Suprapubic skin (tissue), 4 donors: ENCODE results near the gene XYLT2. TPM values are rescaled to one million over a fixed set of nuclear protein-coding genes. Genes with fewer than 3 reads are reported as not detected.

Source experiments
- DNase-seq, 2 donors: peaks; one replicate each; pipeline ENCODE4 v3.0.0-alpha.2; 2019; ENCODE audit warnings: low spot score in 2 of 2
- H3K27ac ChIP-seq: fragments of 200-600 bp; sonication (generic); one replicate; pipeline ENCODE4 v1.5.1; 2019
- H3K27me3 ChIP-seq: fragments of 200-600 bp; sonication (generic); one replicate; pipeline ENCODE4 v1.5.1; 2019
- H3K36me3 ChIP-seq: fragments of 200-600 bp; sonication (generic); one replicate; pipeline ENCODE4 v1.5.1; 2019
- H3K4me1 ChIP-seq: fragments of 200-600 bp; sonication (generic); one replicate; pipeline ENCODE4 v1.5.1; 2019
- H3K4me3 ChIP-seq: fragments of 200-600 bp; sonication (generic); one replicate; pipeline ENCODE4 v1.5.1; 2019; ENCODE audit warnings: mild to moderate bottlenecking
- H3K9me3 ChIP-seq: fragments of 200-600 bp; sonication (generic); one replicate; pipeline ENCODE4 v1.5.1; 2019
- CTCF ChIP-seq, 2 donors: fragments of 200-600 bp in 1 of 2; fragments of 450-650 bp in 1 of 2; sonication (generic) in 1 of 2; IDR thresholded peaks; one replicate each; pipeline ENCODE4 v1.5.1; 2016 to 2019; ENCODE audit warnings: antibody characterized with exemption in 2 of 2, mild to moderate bottlenecking in 1 of 2, moderate library complexity in 1 of 2
- EP300 ChIP-seq: sonication (generic); formaldehyde crosslinking; IDR thresholded peaks from one replicate; pipeline ENCODE4 v1.6.1; 2017; ENCODE audit warnings: antibody characterized with exemption
- POLR2A ChIP-seq, 2 donors: fragments of 450-650 bp; IDR thresholded peaks; one replicate each; pipeline ENCODE4 v1.6.1; 2017; ENCODE audit warnings: antibody characterized with exemption in 2 of 2, mild to moderate bottlenecking in 2 of 2, moderate library complexity in 2 of 2
- POLR2AphosphoS5 ChIP-seq, 3 donors: sonication (generic); formaldehyde crosslinking; IDR thresholded peaks; one replicate each; pipeline ENCODE4 v1.6.1; 2017; ENCODE audit warnings: antibody characterized with exemption in 3 of 3
- WGBS: methylation state at CpG from one replicate; pipeline ENCODE4 v1.1.5; 2018; 5-methylcytosine and 5-hydroxymethylcytosine counted together
- total RNA-seq, 4 donors: library from RNA; depleted of rRNA; stranded (reverse); fragments of >200 nt; gene quantifications; one replicate each; pipeline ENCODE4 v1.1.0, GENCODE V29; 2016

XYLT2 gene
- total RNA-seq, 4 donors from 2014 or later, result 36.9 to 61.3 (median 45.5) TPM

DNA sequence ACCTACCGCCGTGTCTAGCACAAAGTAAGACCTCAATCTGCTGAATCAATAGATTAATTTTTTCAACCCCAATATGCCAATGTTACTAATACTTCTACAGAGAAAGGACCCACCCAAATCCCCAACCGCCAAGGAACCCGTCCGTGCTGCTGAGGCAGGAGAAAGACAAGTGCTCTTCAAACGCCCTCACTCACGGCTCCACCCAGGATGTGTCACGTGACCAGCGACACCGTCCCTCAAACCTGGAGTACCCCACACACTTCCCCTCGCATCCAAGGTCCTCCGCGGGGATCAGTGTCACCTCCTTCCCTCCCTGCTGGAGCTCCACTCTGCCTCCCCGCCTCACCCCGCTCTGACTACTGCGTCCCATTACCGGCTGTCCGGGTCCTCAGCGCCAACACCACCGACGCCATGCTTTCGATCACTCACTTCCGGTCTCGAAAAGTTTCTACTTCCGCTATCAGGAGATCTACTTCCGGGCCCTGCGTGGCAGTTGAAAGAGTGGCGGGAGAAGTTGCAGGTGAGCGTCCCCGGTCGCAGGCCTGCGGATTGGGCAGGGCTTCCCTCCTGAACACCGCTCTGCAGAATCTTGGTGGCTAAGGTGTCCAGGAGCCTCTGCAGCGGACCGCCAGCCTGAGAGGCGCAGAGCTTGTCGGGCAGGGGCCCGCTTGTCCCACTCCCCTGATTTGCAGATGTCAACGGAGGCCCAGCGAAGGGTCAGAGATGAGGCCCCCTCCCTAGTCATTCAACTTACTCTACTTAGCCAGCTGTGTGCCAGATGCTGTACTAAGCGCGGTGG, 27.0 kb downstream of the XYLT2 start, which contains the start of the genes EME1 and MRPL27:
TSS of gene EME1 (plus strand) at position 472 of the 799 bp plus-strand sequence. CDS start 1,980 bp downstream, outside the sequence.
TSS of gene MRPL27 (minus strand) at position 427 of the 799 bp plus-strand sequence. CDS start at position 413, 14 bp downstream.
- no peaks in the 10 kb centered on the region for H3K9me3 ChIP-seq
- no peak for TF ChIP-seq POLR2A (IDR thresholded peaks at IDR 0.05)
- TF ChIP-seq POLR2AphosphoS5 (IDR thresholded peaks at IDR 0.05), result peak in 2 of 3 donors; percentile 58 to 93
- TF ChIP-seq CTCF (IDR thresholded peaks at IDR 0.05), result no peak
- peaks cover 23% of the 10 kb centered on the region for H3K4me1 ChIP-seq
- WGBS, result 1% methylated on average over 42 of the region's 42 CpGs
- DNase-seq, result peak; percentile 92 to 94
- H3K36me3 ChIP-seq, result peaks cover 28% of the 10 kb centered on the region
- peak within 1 kb of the TSS; percentile 72 for H3K4me3 ChIP-seq
- no peaks in the 10 kb centered on the region for H3K27me3 ChIP-seq
- peak within 1 kb of the TSS; percentile 95 for H3K27ac ChIP-seq

DNA sequence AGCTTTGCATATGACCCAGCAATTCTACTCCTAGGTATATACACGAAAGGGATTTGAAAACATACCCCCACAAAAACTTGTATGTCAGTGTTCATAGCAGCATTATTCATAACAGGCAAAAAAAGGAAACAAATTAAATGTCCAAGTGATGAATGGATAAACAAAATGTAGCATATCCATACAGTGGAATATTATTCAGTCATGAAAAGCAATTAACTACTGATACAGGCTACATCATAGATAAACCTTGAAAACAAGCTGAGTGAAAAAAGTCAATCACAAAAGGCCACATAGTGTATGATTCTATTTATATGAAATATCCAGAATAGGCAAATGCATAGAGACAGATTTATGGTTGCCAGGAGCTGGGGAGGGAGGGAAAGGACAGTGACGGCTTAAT, 27.8 kb downstream of the XYLT2 start:
- WGBS, result 86% methylated on average over 2 of the region's 2 CpGs
- TF ChIP-seq CTCF (IDR thresholded peaks at IDR 0.05) (no peak), EP300 (no peak), POLR2A (IDR thresholded peaks at IDR 0.05) (no peak)
- no peak for DNase-seq
- no peaks in the 10 kb centered on the region for H3K9me3 ChIP-seq
- H3K36me3 ChIP-seq, result peaks cover 20% of the 10 kb centered on the region
- H3K4me3 ChIP-seq, result no peak overlapping the region
- H3K27ac ChIP-seq, result no peak overlapping the region
- peaks cover 23% of the 10 kb centered on the region for H3K4me1 ChIP-seq
- no peaks in the 10 kb centered on the region for H3K27me3 ChIP-seq

DNA sequence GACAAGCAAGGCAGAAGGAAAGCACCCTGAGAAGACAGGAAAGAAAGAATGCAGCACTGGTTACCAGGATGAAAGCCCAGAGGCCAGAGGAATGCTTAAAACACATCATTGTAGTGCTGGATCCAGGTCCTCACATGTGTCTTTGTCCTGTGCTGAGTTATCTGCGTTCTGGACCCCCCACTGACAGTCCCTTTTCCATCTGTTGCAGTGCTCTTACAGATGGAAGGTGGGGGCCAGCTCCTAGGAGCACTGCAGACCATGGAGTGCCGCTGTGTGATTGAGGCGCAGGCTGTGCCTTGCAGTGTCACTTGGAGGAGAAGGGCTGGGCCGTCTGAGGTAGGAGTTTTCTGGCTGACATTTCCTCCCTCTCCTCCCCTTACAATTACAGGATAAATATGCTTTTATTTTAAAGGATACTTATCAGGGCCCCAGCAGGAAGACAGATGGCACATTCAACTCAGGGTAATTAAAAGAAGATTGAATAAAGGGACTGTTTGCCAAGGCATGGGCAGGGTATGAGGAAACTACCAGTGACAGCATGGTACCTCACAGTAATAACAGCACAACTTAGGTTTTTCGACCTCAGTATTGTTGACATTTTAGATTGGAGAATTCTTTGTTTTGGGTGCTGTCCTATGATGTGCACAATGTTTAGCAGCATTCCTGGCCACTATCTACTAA, 30.1 kb downstream of the XYLT2 start:
- H3K9me3 ChIP-seq, result no peaks in the 10 kb centered on the region
- no peak overlapping the region for H3K27ac ChIP-seq
- TF ChIP-seq POLR2A (IDR thresholded peaks at IDR 0.05) (no peak), POLR2AphosphoS5 (IDR thresholded peaks at IDR 0.05) (no peak), EP300 (no peak), CTCF (IDR thresholded peaks at IDR 0.05) (no peak)
- no peak for DNase-seq
- WGBS, result 75% methylated on average over 5 of the region's 5 CpGs
- H3K4me1 ChIP-seq, result peaks cover 21% of the 10 kb centered on the region
- H3K36me3 ChIP-seq, result peaks cover 9% of the 10 kb centered on the region
- no peaks in the 10 kb centered on the region for H3K27me3 ChIP-seq
- H3K4me3 ChIP-seq, result no peak overlapping the region

- Histone ChIP-seq H3K36me3 (peaks cover 40% of the 10 kb centered on the region), H3K4me3 (no peak overlapping the region), H3K27me3 (no peaks in the 10 kb centered on the region), H3K4me1 (peaks cover 4% of the 10 kb centered on the region), H3K9me3 (no peaks in the 10 kb centered on the region), H3K27ac (no peak overlapping the region)
- no peak for DNase-seq
- TF ChIP-seq POLR2AphosphoS5 (IDR thresholded peaks at IDR 0.05), result no peak
- no peak for TF ChIP-seq EP300
- no peak for TF ChIP-seq CTCF (IDR thresholded peaks at IDR 0.05)
- no peak for TF ChIP-seq POLR2A (IDR thresholded peaks at IDR 0.05)
- 86% methylated on average over 5 of the region's 6 CpGs for WGBS
Measured at GRCh38 chr17:50379351-50380132, 33.6 kb downstream of the XYLT2 start.
